SK-N-SH treated with all-trans-retinoic acid at 6 μM for 48 hours (cell line): ENCODE measurements around the gene NAPG.

ENCODE experiments used
- ATAC-seq: fragments of 200-7000 bp; cut with Tn5 transposase; 3 replicates; pipeline ENCODE4 v1.9.1; 2020; ENCODE audit warnings: mild to moderate bottlenecking, moderate library complexity
- ARNTL ChIP-seq: fragments of 450-650 bp; formaldehyde crosslinking; IDR thresholded peaks from 2 replicates; pipeline ENCODE4 v1.5.0; 2020; ENCODE audit warnings: low read depth, mild to moderate bottlenecking, moderate library complexity, borderline replicate concordance
- CREB5 ChIP-seq: fragments of 250-450 bp; sonication (Bioruptor Pico); IDR thresholded peaks from 2 replicates; pipeline ENCODE4 v1.5.1; 2020; ENCODE audit warnings: low read depth, mild to moderate bottlenecking, moderate library complexity
- CSDC2 ChIP-seq: fragments of 250-450 bp; sonication (Bioruptor Pico); IDR thresholded peaks from 2 replicates; pipeline ENCODE4 v1.5.0; 2020; ENCODE audit warnings: mild to moderate bottlenecking, moderate library complexity
- ESRRG ChIP-seq: fragments of 250-450 bp; sonication (Bioruptor Pico); IDR thresholded peaks from 2 replicates; pipeline ENCODE4 v1.6.1; 2021; ENCODE audit warnings: mild to moderate bottlenecking
- ISL1 ChIP-seq: fragments of 250-450 bp; sonication (Bioruptor Pico); IDR thresholded peaks from 2 replicates; pipeline ENCODE4 v2.1.2; 2022; ENCODE audit warnings: mild to moderate bottlenecking, moderate library complexity
- OSR1 ChIP-seq: fragments of 250-450 bp; sonication (Bioruptor Pico); IDR thresholded peaks from 2 replicates; pipeline ENCODE4 v1.8.0; 2022; ENCODE audit warnings: moderate library complexity, mild to moderate bottlenecking, inconsistent platforms
- POU6F1 ChIP-seq: fragments of 250-450 bp; sonication (Bioruptor Pico); IDR thresholded peaks from 2 replicates; pipeline ENCODE4 v1.8.0; 2021; ENCODE audit warnings: low read depth, mild to moderate bottlenecking, moderate library complexity, borderline replicate concordance
- PPARA ChIP-seq: fragments of 250-450 bp; sonication (Bioruptor Pico); IDR thresholded peaks from 2 replicates; pipeline ENCODE4 v1.5.0; 2020; ENCODE audit warnings: mild to moderate bottlenecking, borderline replicate concordance
- RARB ChIP-seq: fragments of 250-450 bp; sonication (Bioruptor Pico); IDR thresholded peaks from 2 replicates; pipeline ENCODE4 v1.8.0; 2021; ENCODE audit warnings: mild to moderate bottlenecking, moderate library complexity
- SNAI2 ChIP-seq: fragments of 250-450 bp; sonication (Bioruptor Pico); IDR thresholded peaks from 2 replicates; pipeline ENCODE4 v1.5.0; 2020; ENCODE audit warnings: mild to moderate bottlenecking, moderate library complexity
- TCF4 ChIP-seq: fragments of 250-450 bp; sonication (Bioruptor Pico); IDR thresholded peaks from 2 replicates; pipeline ENCODE4 v1.8.0; 2021; ENCODE audit warnings: mild to moderate bottlenecking, moderate library complexity, borderline replicate concordance
- TOX ChIP-seq: fragments of 250-450 bp; sonication (Bioruptor Pico); IDR thresholded peaks from 2 replicates; pipeline ENCODE4 v1.8.0; 2021; ENCODE audit warnings: mild to moderate bottlenecking, moderate library complexity, borderline replicate concordance
- ZC3H10 ChIP-seq: fragments of 250-450 bp; sonication (Bioruptor Pico); IDR thresholded peaks from 2 replicates; pipeline ENCODE4 v1.5.1; 2021; ENCODE audit warnings: mild to moderate bottlenecking, moderate library complexity
- ZFP3 ChIP-seq: fragments of 250-450 bp; sonication (Bioruptor Pico); IDR thresholded peaks from 2 replicates; pipeline ENCODE4 v1.5.0; 2020; ENCODE audit warnings: mild to moderate bottlenecking, moderate library complexity
- ZFP30 ChIP-seq: fragments of 450-650 bp; formaldehyde crosslinking; IDR thresholded peaks from 2 replicates; pipeline ENCODE4 v1.5.0; 2022; ENCODE audit warnings: mild to moderate bottlenecking, moderate library complexity
- ZNF565 ChIP-seq: fragments of 450-650 bp; formaldehyde crosslinking; conservative IDR thresholded peaks from 2 replicates; pipeline ENCODE4 v1.5.0; 2020; ENCODE audit warnings: low read depth, mild to moderate bottlenecking, moderate library complexity
- ZNF8 ChIP-seq: fragments of 450-650 bp; formaldehyde crosslinking; IDR thresholded peaks from 2 replicates; pipeline ENCODE4 v1.5.0; 2020; ENCODE audit warnings: mild to moderate bottlenecking, moderate library complexity
- TF ChIP-seq, protein P1 (sequence below): fragments of 250-450 bp; sonication (Bioruptor Pico); IDR thresholded peaks from 2 replicates; pipeline ENCODE4 v1.5.1; 2021; ENCODE audit warnings: mild to moderate bottlenecking, moderate library complexity
- TF ChIP-seq, protein P2 (sequence below): fragments of 250-450 bp; sonication (Bioruptor Pico); IDR thresholded peaks from 2 replicates; pipeline ENCODE4 v1.5.0; 2020; ENCODE audit warnings: mild to moderate bottlenecking, moderate library complexity

Gene NAPG

DNA sequence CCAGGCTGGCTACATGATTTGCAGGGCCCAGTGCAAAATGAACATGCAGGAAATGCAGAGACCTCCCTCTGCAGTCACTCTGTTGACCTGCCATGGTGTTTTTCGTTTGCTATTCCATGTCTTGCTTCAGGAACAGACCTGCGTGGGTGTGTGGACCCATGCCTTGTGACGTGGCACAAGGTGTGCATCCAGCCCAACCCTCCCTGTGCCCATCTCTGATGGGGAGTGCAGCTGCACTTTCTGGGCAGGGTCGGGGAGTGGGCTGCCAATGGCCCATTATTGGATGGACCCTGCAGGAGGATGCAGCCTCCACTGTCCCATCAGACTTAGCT, 33.1 kb downstream of the NAPG start:
- TF ChIP-seq ZNF8 (CRISPR knock-in tag) = no peak
- TF ChIP-seq, protein P1, sequence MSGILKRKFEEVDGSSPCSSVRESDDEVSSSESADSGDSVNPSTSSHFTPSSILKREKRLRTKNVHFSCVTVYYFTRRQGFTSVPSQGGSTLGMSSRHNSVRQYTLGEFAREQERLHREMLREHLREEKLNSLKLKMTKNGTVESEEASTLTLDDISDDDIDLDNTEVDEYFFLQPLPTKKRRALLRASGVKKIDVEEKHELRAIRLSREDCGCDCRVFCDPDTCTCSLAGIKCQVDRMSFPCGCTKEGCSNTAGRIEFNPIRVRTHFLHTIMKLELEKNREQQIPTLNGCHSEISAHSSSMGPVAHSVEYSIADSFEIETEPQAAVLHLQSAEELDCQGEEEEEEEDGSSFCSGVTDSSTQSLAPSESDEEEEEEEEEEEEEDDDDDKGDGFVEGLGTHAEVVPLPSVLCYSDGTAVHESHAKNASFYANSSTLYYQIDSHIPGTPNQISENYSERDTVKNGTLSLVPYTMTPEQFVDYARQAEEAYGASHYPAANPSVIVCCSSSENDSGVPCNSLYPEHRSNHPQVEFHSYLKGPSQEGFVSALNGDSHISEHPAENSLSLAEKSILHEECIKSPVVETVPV (CRISPR knock-in tag) = no peak
- TF ChIP-seq CREB5 (CRISPR knock-in tag) = no peak
- no peak for TF ChIP-seq ZNF565 (CRISPR knock-in tag)
- TF ChIP-seq, protein P2, sequence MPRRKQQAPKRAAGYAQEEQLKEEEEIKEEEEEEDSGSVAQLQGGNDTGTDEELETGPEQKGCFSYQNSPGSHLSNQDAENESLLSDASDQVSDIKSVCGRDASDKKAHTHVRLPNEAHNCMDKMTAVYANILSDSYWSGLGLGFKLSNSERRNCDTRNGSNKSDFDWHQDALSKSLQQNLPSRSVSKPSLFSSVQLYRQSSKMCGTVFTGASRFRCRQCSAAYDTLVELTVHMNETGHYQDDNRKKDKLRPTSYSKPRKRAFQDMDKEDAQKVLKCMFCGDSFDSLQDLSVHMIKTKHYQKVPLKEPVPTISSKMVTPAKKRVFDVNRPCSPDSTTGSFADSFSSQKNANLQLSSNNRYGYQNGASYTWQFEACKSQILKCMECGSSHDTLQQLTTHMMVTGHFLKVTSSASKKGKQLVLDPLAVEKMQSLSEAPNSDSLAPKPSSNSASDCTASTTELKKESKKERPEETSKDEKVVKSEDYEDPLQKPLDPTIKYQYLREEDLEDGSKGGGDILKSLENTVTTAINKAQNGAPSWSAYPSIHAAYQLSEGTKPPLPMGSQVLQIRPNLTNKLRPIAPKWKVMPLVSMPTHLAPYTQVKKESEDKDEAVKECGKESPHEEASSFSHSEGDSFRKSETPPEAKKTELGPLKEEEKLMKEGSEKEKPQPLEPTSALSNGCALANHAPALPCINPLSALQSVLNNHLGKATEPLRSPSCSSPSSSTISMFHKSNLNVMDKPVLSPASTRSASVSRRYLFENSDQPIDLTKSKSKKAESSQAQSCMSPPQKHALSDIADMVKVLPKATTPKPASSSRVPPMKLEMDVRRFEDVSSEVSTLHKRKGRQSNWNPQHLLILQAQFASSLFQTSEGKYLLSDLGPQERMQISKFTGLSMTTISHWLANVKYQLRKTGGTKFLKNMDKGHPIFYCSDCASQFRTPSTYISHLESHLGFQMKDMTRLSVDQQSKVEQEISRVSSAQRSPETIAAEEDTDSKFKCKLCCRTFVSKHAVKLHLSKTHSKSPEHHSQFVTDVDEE = no peak
- TF ChIP-seq ZFP3 = no peak
- no peak for TF ChIP-seq ZC3H10
- TF ChIP-seq OSR1 (CRISPR knock-in tag) = no peak
- TF ChIP-seq PPARA (CRISPR knock-in tag) = no peak
- no peak for TF ChIP-seq ESRRG (CRISPR knock-in tag)
- no peak for TF ChIP-seq ARNTL
- no peak for TF ChIP-seq CSDC2 (CRISPR knock-in tag)
- no peak for TF ChIP-seq SNAI2 (CRISPR knock-in tag)
- TF ChIP-seq TCF4 (CRISPR knock-in tag) = no peak
- ATAC-seq = no peak

- no peak for TF ChIP-seq SNAI2 (CRISPR knock-in tag)
- no peak for TF ChIP-seq ESRRG (CRISPR knock-in tag)
- TF ChIP-seq ZFP3 = no peak
- TF ChIP-seq, all 23 proteins: peak for 0
- peak; percentile 59 for ATAC-seq
Observed at GRCh38 chr18:10559553-10560451, 34.0 kb downstream of the NAPG start.

- ATAC-seq = peak; percentile 89
- TF ChIP-seq ISL1 (CRISPR knock-in tag) (no peak), ESRRG (CRISPR knock-in tag) (no peak), ZFP30 (CRISPR knock-in tag) (no peak), CREB5 (CRISPR knock-in tag) (no peak), TOX (no peak), ZC3H10 (no peak), ZNF8 (CRISPR knock-in tag) (no peak), POU6F1 (CRISPR knock-in tag) (no peak), CSDC2 (CRISPR knock-in tag) (no peak), RARB (CRISPR knock-in tag) (no peak), ZFP3 (no peak)
- TF ChIP-seq, protein P1 (CRISPR knock-in tag) = no peak
Observed at GRCh38 chr18:10560452-10561045, 34.7 kb downstream of the NAPG start.
